Mesothelial cell of epicardium (in vitro differentiated cells): ENCODE measurements around the gene AMIGO3. TPM values are rescaled to one million over a fixed set of nuclear protein-coding genes. Genes with fewer than 3 reads are reported as not detected.

Experiments used
- DNase-seq, 2 experiments: peaks; one replicate each; pipeline ENCODE4 v3.0.0; 2021; ENCODE audit warnings: low spot score in 2 of 2; ENCODE audit not compliant: unreplicated experiment in 2 of 2
- H3K27ac Mint-ChIP-seq: 2 replicates; pipeline ENCODE4 v1.8.0; 2021; ENCODE audit warnings: mixed read lengths
- H3K27me3 Mint-ChIP-seq: 2 replicates; pipeline ENCODE4 v1.8.0; 2021; ENCODE audit warnings: low read depth, mixed read lengths
- H3K36me3 Mint-ChIP-seq: 2 replicates; pipeline ENCODE4 v1.8.0; 2021; ENCODE audit warnings: mixed read lengths
- H3K4me1 Mint-ChIP-seq: 2 replicates; pipeline ENCODE4 v1.8.0; 2021; ENCODE audit warnings: mixed read lengths
- H3K4me3 Mint-ChIP-seq: 2 replicates; pipeline ENCODE4 v1.8.0; 2021; ENCODE audit warnings: mild to moderate bottlenecking, moderate library complexity, mixed read lengths
- H3K9me3 Mint-ChIP-seq: 2 replicates; pipeline ENCODE4 v1.8.0; 2021; ENCODE audit warnings: mixed read lengths
- CTCF ChIP-seq: fragments of 200-600 bp; sonication (generic); IDR thresholded peaks from one replicate; pipeline ENCODE4 v1.5.0; 2021; ENCODE audit warnings: antibody characterized with exemption; ENCODE audit not compliant: unreplicated experiment
- total RNA-seq: library from RNA; stranded (reverse); gene quantifications from 3 replicates; pipeline ENCODE4 v1.2.1, GENCODE V29; 2021

AMIGO3 gene
- total RNA-seq, 1 donor from 2014 or later: 0.78 TPM

- TF ChIP-seq CTCF: no peak
- H3K27ac Mint-ChIP-seq: no peak overlapping the region
- no peak for DNase-seq
- no peaks in the 10 kb centered on the region for H3K9me3 Mint-ChIP-seq
- H3K36me3 Mint-ChIP-seq: peaks cover 18% of the 10 kb centered on the region
- no peak overlapping the region for H3K4me3 Mint-ChIP-seq
- H3K4me1 Mint-ChIP-seq: no peaks in the 10 kb centered on the region
- no peaks in the 10 kb centered on the region for H3K27me3 Mint-ChIP-seq
Measured at GRCh38 chr3:49745986-49746385, 26.5 kb upstream of the AMIGO3 start.

GRCh38 chr3:49740427-49740826 lies 20.9 kb upstream of the AMIGO3 start:
- Mint-ChIP-seq H3K4me1 (no peaks in the 10 kb centered on the region), H3K27me3 (no peaks in the 10 kb centered on the region), H3K4me3 (no peak overlapping the region), H3K36me3 (peaks cover 33% of the 10 kb centered on the region), H3K9me3 (no peaks in the 10 kb centered on the region), H3K27ac (no peak overlapping the region)
- DNase-seq: no peak
- TF ChIP-seq CTCF: no peak

DNA sequence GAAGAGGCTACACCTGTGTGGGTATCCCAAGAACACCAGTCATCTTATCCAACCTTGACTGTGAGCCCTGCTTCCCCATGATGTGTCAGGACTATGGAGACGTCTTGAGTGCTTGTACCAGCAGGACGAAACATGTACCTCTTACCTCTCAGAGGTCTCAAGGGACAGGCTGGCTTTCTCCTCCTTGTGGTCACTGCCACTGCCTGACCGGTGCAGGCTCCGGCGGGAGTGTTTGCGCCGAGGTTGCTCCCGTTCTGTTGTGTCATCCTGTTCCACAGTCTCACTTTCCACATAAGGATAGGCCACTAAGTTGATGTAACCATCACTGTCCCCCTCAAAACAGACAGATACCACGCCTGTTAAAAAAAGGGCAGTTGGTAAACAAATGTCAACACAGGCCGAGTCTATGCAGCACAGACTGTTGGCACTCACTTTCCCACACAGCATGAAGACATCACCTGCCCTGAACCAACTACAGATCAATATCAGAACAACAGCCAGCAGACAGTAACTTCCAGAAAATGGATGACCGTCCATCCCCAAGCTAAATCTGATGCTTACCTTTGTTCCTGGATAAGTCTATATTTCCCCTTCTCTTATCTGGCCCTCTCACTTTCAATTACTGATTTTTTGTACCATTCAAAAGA lies 18.7 kb upstream of the AMIGO3 start:
- peaks cover 30% of the 10 kb centered on the region for H3K36me3 Mint-ChIP-seq
- no peak for TF ChIP-seq CTCF

DNA sequence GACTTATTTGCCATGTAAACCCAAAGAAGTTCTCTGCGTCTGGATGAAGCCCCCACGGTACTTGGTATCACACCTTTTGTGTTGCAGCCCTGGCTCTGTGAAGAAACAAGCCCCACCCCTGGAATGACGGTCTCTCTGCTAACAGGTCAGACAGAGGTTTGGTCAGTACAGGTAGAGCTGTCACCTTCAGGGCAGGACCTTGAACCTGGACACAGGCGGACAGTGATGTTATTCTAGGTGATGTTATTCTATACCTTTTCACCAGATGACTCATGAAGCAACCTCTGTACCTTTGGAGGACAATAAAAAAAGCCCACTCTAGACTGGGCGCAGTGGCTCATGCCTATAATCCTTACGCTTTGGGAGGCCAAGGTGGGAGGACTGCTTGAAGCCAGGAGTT lies 15.3 kb upstream of the AMIGO3 start:
- Mint-ChIP-seq H3K27ac (no peak overlapping the region), H3K36me3 (peaks cover 43% of the 10 kb centered on the region), H3K4me3 (no peak overlapping the region), H3K27me3 (no peaks in the 10 kb centered on the region), H3K9me3 (no peaks in the 10 kb centered on the region), H3K4me1 (no peaks in the 10 kb centered on the region)
- DNase-seq: no peak
- TF ChIP-seq CTCF: no peak

More for the DNA sequence above, 18.7 kb upstream of the AMIGO3 start:
- H3K9me3 Mint-ChIP-seq: no peaks in the 10 kb centered on the region
- DNase-seq: no peak
- no peaks in the 10 kb centered on the region for H3K4me1 Mint-ChIP-seq
- no peaks in the 10 kb centered on the region for H3K27me3 Mint-ChIP-seq
- H3K4me3 Mint-ChIP-seq: no peak overlapping the region
- no peak overlapping the region for H3K27ac Mint-ChIP-seq

- Mint-ChIP-seq H3K36me3 (peaks cover 42% of the 10 kb centered on the region), H3K4me1 (no peaks in the 10 kb centered on the region), H3K27ac (no peak overlapping the region), H3K9me3 (no peaks in the 10 kb centered on the region), H3K27me3 (no peaks in the 10 kb centered on the region), H3K4me3 (no peak overlapping the region)
- no peak for TF ChIP-seq CTCF
- DNase-seq: no peak
Measured at GRCh38 chr3:49733551-49733950, 14.1 kb upstream of the AMIGO3 start.

- Mint-ChIP-seq H3K4me3 (no peak overlapping the region), H3K27ac (no peak overlapping the region), H3K36me3 (peaks cover 32% of the 10 kb centered on the region), H3K9me3 (no peaks in the 10 kb centered on the region), H3K4me1 (no peaks in the 10 kb centered on the region), H3K27me3 (no peaks in the 10 kb centered on the region)
- no peak for TF ChIP-seq CTCF
- no peak for DNase-seq
Measured at GRCh38 chr3:49732597-49732996, 13.1 kb upstream of the AMIGO3 start.
